ENCODE data around the gene MAPK13.
A peak's percentile ranks its signal among the peaks of the same experiment; 100 is the strongest.
"Not testable (repeated sequence)": the region's sequence is repeated elsewhere in the genome, so short reads cannot be mapped to it uniquely, and the experiment has no call there.

Gene MAPK13

DNA sequence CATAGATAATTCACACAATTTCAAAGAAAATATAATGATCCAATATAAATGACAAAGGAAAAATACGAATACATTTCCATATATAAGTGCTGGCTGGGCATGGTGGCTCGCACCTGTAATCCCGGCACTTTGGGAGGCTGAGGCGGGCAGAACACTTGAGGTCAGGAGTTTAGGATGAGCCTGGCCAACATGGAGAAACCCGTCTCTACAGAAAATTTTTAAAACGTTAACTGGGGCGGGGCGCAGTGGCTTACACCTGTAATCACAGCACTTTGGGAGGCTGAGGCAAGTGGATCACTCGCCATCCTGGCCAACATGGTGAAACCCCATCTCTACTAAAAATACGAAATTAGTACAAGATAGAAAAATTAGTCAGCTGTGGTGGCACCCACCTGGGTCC lies 14.9 kb upstream of the MAPK13 start:
- no peak for DNase-seq

DNA sequence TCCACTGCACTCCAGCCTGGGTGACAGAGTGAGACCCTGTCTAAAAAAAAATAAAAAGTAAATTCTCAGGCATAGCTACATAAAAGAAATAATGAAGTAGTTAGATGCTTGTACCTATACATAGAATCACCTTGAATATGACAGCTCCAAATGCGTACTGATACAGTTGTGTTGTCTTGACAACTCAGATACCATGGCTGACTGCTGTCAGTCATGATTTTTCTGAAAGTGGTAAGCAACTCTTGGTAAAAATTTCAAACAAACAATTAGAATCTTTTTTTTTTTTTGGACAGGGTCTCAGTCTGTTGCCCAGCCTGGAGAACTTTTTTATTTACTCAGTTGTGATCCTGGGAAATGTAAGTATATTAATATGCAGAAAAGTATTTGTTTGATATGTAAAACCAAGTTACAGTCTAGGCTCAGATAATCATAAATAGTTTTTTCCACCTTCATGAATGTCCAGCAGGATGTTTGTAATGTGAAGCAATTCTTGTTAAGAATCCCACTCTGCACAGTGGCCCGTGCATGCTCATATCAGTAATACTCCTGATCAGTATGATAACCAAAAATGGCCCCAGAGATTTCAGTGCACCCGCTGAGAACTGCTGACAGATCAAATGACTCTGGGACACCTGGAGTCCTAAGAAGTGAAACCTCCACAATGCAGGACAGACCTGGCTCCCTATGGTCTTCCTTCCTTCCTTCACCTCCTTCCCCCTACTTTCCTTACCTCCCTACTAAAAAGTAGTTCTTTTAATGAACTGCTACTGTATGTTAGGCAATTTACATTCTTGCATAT lies 14.0 kb upstream of the MAPK13 start:
- DNase-seq, result no peak

DNA sequence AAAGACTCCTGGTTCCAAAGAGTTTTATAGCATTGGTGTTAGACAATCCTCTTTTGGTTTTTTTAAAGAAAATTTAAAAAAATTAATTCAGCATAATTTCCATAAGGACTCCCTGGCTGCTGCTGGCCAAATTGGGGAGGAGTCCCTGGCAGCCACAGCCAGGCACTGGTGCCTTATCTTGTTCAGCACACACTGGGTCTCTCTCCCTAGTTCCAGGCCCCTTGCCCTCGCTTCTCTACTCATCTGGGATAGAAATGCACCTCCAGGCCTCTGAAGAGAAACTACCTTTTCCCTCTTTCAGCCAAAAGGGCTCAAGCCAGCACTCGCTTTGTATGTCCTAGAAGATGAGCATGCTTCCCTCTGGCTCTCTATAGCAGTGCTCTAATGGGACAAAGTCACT lies 13.4 kb upstream of the MAPK13 start:
- DNase-seq, result no peak

DNA sequence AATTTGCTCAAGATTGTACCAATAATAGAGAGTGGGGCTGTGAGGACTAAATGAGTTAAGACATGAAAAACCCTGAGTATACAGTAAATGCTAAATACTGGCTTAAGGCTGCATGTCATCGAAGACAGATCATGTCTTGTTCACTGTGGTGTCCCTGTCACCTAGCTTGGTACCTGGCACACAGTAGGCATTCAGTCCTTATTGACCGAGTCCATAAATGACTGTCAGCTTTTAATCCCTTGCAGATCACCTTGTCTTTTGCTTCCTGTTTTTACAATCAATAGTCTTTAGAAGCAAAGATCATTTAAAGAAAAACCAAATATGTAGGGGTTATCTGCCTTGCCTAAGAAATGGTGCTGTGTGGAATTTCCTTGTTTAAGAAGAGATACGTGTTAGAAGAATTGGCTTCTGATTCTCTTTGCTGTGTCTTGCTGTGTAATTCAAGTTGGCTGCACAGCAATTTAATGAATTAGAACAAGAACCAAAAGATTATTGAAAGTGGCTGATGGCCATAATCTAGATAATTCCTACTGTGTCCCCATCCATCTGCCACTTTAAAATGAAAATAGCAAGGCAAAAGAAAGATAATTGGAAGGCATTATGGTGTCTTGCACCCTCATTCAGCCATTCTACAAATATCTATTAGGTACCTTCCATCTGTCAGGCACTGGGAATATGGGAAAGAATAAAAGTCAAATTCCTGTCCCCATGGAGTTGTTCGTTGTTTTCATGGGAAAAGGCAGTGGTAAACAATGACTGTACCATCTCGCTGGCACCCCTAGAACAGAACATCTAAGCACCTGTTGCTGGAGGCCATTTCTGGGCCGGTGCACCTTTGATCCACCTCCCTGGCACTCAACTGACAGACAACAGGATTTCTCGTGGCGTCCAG lies 12.4 kb upstream of the MAPK13 start:
- no peak for DNase-seq

DNA sequence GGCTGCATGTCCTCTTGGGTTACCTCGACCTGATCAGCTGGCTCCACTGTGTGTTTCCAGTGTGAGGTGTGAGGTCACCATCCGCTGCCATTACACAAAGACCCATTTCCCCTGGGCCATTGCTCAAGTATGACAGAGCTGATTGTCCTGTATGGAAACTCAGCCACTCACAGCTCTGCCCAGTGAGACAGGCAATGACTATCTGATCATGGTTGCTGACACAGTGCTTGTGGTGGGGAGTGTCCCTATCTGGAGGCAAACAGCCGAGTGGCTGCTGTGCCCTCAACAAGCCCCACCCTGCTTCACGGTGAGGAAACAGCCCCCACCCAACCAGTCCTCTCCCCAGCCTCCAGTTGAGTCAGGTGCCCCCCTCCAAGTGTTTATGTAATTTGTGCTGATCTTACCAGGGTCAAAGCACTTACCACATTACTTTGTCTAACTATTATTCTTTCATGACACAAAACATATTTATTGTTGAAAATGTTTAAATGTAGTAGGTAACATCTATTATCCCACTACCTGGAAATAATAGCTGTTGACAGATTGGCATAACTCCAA lies 11.7 kb upstream of the MAPK13 start:
- peak; percentile 23 to 45 (median 39) for DNase-seq

DNA sequence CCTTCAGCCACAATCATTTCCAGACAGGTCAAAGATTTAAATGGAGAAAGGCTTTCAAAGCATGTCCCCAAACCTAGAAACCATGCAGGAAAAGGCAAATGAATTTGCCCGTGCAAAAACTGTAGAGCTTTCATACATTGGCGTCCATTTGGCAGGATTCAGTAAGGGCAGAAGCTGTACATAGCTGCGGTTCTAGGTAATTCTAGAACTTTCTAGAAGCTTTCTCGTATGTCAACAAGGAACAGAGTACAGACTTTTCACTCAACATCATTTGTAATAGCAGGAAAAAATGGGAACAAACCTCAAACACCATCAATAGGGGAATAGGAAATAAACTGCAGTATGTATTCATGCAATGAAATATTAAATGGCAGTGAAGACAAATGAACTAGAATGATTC lies 11.1 kb upstream of the MAPK13 start:
- DNase-seq, result no peak

DNA sequence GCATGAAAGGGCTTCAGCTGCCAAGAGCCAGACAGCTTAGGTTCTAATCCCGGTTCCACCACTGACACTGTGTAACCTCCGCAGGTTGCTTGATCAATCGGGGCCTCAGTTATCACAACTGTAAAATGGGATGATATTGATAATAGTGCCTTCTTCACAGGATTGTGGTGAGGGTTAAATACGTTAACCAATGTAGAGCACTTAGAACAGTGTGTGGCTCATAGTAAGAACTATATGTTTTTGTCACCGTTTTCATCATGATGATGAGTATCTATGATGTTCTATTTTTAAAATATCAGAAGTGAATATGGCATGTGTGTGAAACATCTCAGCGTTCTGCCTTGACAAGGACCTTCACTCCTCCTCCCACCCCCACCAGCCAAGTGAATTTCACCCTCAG lies 10.3 kb upstream of the MAPK13 start:
- no peak for DNase-seq

DNA sequence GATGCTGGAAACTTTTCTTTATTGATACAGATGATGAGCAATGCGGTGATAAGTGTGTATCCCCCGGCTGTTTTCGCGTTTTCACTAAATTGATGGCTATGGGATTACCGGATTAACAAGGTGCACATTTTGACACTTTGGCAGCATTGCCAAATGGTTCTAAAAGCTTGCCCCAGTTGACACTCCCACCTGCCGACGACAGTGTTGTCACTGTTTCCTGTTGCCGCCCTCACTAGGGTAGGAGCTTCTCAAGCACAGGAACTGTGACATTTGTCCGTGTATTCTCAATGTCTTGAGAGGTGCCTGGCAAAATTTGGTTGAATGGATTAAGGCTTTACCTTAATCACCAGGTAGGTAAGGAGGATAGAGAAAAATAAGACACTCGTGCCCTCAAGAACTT lies 9.8 kb upstream of the MAPK13 start:
- DNase-seq, result peak; percentile 53 to 84 (median 76)

DNA sequence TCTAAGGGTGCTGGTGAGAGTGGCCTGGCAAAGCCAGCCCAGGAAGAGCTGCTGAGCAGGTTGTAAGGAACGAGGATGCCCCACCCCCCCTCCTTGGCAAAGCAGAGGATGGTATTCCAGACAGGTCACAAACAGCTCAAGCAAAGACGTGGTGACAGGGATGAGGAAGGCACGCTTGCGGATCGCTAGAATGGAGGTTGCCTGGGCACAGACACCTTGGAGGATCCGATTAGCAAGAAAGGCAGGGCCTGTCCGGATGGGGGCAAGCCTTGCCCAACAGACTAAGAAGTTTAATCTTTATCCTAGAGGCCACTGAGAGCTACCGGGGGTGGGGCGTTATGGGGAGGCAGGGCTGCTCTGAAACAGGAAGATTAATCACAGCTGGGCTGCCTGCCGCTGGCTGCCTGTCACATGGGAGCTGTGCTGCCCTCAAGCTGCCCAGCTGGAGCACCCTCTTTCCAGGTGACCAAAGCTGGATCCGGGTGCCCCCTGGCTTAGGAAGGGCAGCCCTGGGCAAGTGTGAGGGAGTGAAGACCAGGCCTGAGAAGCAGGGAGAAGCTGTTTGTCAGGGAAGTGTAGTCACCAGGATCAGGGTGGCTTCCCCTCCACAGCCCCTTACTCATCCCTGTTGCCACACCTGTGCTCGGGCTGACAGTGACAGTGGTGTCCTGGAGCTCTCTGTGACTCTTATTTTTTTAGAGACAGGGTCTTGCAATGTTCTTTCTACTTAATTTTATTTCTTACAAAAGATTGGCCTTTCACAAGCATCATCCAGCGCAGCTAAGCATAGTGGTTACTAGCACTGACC lies 9.1 kb upstream of the MAPK13 start:
- DNase-seq, result peak; percentile 18 to 53 (median 28)

DNA sequence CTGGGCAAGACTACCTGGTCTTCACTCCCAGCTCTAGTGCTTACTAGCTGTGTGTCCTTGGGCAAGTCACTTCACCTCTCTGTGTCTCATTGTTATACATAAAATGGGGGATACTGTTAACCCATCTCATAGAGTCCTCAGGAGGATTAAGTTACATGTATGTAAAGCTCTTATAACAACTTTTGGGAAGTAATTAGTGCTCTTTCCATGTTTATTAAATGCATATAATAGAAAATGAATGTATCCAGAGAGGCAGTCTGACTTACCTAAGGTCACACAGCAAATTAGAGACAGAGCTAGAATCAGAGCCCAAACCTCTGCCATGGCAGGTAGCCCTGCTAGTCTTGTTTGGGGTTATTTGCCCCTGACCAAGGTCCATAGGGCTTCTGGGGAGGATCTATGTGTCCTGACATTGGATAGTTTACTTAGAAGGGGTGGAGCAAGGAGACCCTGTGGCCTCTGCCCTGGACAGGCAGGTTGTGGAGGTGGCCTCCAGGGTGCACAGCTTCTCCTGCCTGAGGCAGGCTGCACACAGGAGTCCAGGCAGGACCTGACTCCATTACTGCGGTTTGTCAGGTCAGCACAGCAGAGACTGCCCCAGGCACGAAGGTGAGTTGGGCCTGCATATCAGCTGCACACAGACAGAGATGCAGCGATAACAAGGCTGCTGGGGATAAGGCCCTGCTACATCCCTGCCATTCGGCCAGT lies 8.4 kb upstream of the MAPK13 start:
- DNase-seq, result no peak

DNA sequence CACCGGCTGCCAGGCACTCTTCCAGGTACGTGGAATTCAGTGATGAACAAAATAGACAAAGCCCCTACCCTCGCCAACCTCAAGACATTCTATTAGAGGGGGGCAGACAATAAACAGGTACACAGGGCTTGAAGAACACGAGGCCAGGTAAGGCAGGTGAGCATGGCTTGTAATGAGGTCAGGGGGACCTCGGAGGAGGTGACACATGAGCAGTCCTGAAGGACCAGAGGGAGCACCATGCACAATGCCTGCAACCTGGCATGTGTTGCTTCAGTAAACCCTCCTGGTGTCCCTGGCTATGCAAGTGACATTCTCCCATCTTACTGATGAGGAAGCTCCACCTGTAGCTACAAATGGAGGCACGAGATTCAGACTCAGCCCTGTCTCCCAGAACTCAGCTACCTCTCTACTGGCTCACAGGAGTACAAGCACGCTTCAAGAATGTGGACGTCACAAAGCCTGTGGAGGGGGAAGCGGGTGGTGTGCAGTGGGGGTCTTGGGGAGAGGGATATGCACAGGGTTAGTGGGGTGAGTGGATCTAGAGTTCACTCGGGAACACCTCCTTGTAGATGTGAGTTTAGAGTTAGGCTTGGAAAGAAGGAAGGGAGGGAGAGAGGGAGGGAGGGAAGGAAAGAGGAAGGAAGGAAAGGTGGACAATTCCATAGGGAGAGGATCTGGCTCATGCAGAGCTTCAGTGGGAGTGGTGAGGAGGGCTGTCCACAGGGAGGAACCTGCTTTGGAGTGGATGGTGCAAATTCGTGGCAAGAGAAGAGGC lies 7.6 kb upstream of the MAPK13 start:
- DNase-seq, result no peak

DNA sequence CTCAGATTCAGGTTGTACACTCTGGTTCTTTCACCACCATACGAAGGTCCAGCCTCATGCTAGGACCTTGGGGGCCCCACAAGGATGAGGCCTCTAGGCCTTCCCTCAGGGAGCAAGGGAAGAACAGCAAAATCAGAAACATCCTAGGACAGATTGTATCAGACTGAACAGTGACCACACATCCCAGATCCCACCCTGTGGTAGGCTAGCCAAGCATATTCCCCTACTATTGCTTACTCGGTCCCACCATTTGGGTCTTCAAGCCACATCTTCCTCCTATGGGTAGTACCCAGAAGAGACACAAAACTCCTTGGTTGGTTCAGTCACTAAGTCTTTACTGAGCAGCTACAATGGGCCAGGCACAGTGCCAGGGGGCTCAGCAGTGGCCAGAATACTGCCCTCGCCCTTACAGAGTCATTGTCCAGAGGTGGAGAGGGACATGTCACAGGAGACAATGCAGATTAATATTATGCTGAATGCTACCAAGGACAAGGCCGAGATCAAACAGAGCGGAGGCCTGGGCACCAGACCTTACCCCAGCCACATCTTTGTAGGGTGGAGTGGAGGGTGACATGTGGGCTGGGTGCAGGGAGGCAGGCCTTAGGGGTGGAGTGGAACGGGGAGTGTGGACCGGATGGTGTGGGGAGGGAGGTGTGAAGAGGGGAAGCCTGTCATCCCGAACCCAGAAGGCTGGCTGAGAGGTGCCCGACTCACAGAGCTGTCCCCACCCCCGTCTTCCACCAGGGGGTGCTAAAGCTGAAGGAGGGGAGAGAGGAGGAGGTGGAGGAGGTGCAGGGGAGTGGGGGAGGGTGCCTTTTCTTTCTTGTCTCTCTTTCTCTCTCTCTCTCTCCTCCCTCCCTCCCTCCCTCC lies 6.8 kb upstream of the MAPK13 start:
- peak; percentile 70 to 91 (median 83) for DNase-seq

DNA sequence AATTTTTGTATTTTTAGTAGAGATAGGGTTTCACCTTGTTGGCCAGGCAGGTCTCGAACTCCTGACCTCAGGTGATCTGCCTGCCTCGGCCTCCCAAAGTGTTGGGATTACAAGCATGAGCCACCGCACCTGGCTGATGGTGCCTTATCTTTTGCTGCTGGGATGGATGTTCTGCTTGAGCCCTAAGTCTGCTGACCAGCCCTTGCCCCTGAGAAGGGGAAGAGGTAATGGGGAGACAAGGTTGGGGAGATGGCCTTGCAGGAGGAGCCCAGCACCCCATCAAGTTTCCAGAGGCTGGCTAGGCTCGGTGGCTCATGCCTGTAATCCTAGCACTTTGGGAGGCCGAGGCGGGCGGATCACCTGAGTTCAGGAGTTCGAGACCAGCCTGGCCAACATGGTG lies 6.0 kb upstream of the MAPK13 start:
- DNase-seq, result not testable (repeated sequence)

DNA sequence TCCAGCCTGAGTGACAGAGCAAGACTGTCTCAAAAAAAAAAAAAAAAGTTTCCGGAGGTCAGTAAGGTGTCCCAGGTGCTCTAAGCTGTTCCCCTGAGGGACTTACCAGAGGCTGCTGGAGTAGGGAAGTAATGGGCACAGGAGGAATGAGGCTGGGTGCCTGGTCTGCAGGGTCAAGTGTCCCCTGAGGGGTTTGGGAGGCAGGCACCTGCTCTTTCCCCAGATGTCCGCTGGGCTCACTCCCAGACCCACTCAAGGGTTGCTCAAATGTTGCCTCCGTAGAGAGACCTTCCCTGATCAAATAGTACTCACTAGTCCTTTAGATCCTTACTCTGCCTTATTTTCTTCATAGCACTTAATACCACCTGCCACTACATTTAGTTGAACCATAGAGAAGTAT lies 5.4 kb upstream of the MAPK13 start:
- no peak for DNase-seq

DNA sequence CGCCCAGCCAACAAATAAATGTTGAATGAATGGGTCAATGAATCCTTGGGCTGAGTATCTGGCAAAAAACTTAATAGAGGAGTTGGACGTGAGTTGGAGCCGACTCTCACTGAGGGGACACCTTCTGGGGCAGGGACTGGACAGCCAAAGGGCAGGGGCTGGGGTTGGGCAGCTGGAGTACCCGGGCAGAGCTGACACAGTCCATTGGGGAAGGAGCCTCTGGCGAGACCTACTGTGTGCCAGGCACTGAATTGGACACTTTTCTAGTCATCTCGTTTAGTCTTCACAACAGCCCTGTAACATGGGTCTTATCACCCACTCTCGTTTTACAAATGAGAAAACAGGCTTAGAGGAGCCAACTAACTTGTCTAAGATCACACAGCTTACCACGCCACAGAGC lies 4.7 kb upstream of the MAPK13 start:
- no peak for DNase-seq

DNA sequence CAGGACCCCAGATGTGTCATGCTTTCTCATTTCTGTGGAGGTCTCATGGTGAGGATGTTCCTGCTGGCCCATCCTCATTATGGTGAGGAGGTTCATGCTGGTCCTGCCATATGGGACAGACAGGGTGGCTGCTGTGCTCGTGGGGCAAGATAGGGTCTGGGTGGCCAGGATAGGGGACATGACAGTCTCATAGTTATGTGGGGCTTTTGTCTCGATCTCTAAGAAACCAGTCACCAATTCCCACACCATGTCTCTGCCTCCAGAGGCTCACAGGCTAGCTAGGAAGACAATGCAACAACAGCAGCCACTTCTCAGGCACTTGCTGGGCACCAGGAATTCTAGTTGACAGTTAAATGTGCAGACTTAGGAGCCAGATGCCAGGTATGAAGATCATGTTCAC lies 4.2 kb upstream of the MAPK13 start:
- no peak for DNase-seq

DNA sequence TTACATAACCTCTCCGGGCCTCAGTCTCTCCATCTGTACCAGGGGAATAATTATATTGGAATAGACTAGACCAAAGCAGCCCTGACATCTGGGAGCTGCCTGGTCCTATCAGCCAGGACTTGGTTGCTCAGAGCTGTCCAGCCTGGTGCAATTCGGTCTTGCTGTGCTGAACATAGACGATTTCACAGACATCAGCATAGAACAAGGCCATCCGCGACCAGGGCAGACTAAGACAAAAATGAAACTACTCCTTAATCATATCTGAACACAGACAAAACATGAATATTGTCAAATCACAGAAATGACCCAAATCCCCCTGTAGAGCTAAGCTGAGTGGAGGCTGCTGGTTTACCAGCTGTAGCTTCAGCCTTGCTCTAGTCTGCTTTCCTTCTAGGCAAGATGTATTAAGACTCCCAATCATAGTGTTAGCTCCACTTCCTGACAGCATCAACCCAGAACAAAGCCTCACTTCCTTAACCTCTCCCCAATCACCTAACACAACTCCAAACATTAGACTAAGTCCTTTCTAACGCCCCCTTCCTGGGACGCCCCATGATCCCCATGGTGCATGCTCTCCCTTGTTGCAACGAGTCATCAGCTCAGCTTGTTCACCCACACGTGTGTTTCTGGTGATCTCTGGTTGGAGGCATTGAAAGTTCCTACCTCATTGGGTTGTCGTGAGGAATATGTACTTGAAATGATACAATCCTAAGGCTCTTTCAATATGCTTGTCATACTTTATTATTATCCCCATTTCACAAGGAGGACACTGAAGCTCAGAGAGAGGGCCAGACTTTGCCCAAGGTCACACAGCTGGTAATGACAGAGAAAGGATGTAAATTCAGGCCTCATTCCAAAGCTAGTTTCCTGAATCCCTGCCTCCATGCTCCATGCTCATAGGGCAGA lies 3.5 kb upstream of the MAPK13 start:
- DNase-seq, result peak in 1 of 6 experiments; percentile 36

DNA sequence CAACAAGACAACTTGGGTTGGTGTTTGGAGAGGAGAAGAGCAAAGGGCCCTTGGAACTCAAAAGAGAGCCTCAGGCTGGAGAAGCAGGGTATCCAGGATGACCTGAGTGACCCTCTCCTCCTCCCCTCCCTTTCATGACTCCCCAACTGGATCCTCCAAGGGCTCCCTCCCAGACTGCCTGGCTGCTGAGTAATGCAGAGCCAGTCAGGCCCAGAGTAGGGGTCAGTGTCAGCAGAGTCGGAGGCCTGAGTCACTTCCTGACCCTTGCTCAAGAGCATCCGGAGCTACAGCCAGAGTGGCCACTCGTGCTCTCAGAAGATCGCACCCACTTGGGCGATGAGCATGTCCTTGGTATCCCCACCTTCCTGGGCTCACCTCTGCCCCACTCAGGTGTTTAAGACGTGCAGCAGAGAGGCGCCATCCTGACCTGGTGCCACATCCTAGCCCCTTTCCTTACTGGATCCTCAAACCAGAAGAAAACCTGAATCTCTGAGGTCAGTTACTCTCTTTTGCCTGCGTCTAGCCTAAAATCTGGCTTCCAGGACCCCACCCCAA lies 2.8 kb upstream of the MAPK13 start:
- no peak for DNase-seq

DNA sequence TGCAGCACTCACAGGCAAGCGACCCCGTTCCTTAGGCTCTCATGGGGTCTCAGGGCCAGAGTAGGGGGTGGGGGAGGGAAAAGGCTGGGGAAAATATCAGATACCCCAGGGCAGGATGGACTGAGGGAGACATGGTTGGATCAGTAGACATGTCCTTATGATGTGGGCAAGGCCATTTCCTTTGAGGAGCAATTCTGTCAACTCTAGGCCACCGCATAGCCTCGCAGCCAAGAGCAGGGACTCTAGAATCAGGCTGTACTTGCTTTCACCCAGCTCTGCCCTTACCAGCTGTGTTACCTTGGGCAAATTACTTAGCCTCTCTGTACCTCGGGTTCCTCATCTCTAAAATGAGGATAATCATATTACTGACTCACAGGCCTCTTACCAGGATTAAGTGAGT lies 2.2 kb upstream of the MAPK13 start:
- DNase-seq, result no peak
